Mesendoderm (in vitro differentiated cells): ENCODE data around the gene CARD10.

Source experiments
- DNase-seq: peaks from one replicate; pipeline ENCODE4 v3.0.0; 2013
- H2AK5ac ChIP-seq: 2 replicates; pipeline ENCODE4 v1.6.1; 2013; ENCODE audit warnings: low read length, inconsistent platforms
- H2BK120ac ChIP-seq: 2 replicates; pipeline ENCODE4 v1.6.1; 2013; ENCODE audit warnings: low read depth, mild to moderate bottlenecking, low read length, moderate library complexity, mixed read lengths
- H2BK15ac ChIP-seq: replicated peaks from 2 replicates; pipeline ENCODE4 v1.6.1; 2013; ENCODE audit warnings: low read depth, mild to moderate bottlenecking, moderate library complexity
- H2BK5ac ChIP-seq: 2 replicates; pipeline ENCODE4 v1.6.1; 2013; ENCODE audit warnings: low read length, inconsistent platforms
- H3K18ac ChIP-seq: 2 replicates; pipeline ENCODE4 v1.6.1; 2013; ENCODE audit warnings: mild to moderate bottlenecking, low read length, mixed read lengths
- H3K23ac ChIP-seq: one replicate; pipeline ENCODE4 v1.6.1; 2013; ENCODE audit warnings: low read length
- H3K27ac ChIP-seq: 2 replicates; pipeline ENCODE4 v1.5.1; 2013; ENCODE audit warnings: low read depth, mild to moderate bottlenecking, inconsistent platforms, low read length, moderate library complexity
- H3K27me3 ChIP-seq: 2 replicates; pipeline ENCODE4 v1.6.1; 2013; ENCODE audit warnings: low read length, control low read depth, mild to moderate bottlenecking, inconsistent platforms; ENCODE audit not compliant: insufficient read depth, poor library complexity
- H3K36me3 ChIP-seq: 2 replicates; pipeline ENCODE4 v1.6.1; 2013; ENCODE audit warnings: low read length, inconsistent platforms; ENCODE audit not compliant: control insufficient read depth, insufficient read depth
- H3K4ac ChIP-seq: one replicate; pipeline ENCODE4 v1.6.1; 2013; ENCODE audit warnings: low read depth, mild to moderate bottlenecking, low read length, moderate library complexity
- H3K4me1 ChIP-seq: 2 replicates; pipeline ENCODE4 v1.6.1; 2013; ENCODE audit warnings: low read depth, low read length, inconsistent platforms; ENCODE audit not compliant: control insufficient read depth
- H3K4me2 ChIP-seq: 2 replicates; pipeline ENCODE4 v1.6.1; 2013; ENCODE audit warnings: low read length
- H3K4me3 ChIP-seq: 2 replicates; pipeline ENCODE4 v1.5.1; 2013; ENCODE audit warnings: mild to moderate bottlenecking, low read length
- H3K56ac ChIP-seq: one replicate; pipeline ENCODE4 v1.6.1; 2013; ENCODE audit warnings: low read length
- H3K79me1 ChIP-seq: 2 replicates; pipeline ENCODE4 v1.6.1; 2013; ENCODE audit warnings: low read length, inconsistent platforms
- H3K79me2 ChIP-seq: 2 replicates; pipeline ENCODE4 v1.6.1; 2013; ENCODE audit warnings: mild to moderate bottlenecking, low read length; ENCODE audit not compliant: control insufficient read depth, insufficient read depth
- H3K9ac ChIP-seq: 2 replicates; pipeline ENCODE4 v1.6.1; 2013; ENCODE audit warnings: low read length, inconsistent platforms
- H4K5ac ChIP-seq: one replicate; pipeline ENCODE4 v1.6.1; 2013; ENCODE audit warnings: low read length
- H4K8ac ChIP-seq: one replicate; pipeline ENCODE4 v1.6.1; 2013; ENCODE audit warnings: low read depth, mild to moderate bottlenecking, control low read depth, low read length, moderate library complexity
- WGBS: extraction: QIAGEN DNeasy Blood & Tissue Kit; methylation state at CpG from one replicate; pipeline ENCODE4 v1.1.7; 2013; ENCODE audit warnings: low lambda C conversion rate, missing lambda C conversion rate; ENCODE audit not compliant: insufficient coverage; ENCODE audit errors: extremely low coverage; 5-methylcytosine and 5-hydroxymethylcytosine counted together

The CARD10 gene

GRCh38 chr22:37518509-37519267 lies 527 bp downstream of the CARD10 start:
- Histone ChIP-seq H3K36me3 (no peaks in the 10 kb centered on the region), H3K79me1 (no peaks in the 10 kb centered on the region), H3K4me2 (peak overlapping the region; percentile 91), H2AK5ac (no peak overlapping the region), H3K79me2 (no peaks in the 10 kb centered on the region), H3K4me3 (peak overlapping the region; percentile 51), H3K23ac (peak overlapping the region; percentile 45), H4K5ac (no peak overlapping the region), H2BK15ac (no peak overlapping the region), H3K4ac (no peak overlapping the region), H3K56ac (peak overlapping the region; percentile 95), H2BK120ac (no peak overlapping the region), H4K8ac (no peak overlapping the region), H2BK5ac (no peak overlapping the region), H3K27me3 (peaks cover 2% of the 10 kb centered on the region), H3K18ac (peak overlapping the region; percentile 63), H3K4me1 (no peaks in the 10 kb centered on the region), H3K27ac (no peak overlapping the region), H3K9ac (peak overlapping the region; percentile 76)
- DNase-seq: no peak
- no CpG with 5 or more reads among the region's 63 CpGs for WGBS

- Histone ChIP-seq H2BK15ac (no peak overlapping the region), H3K27me3 (peaks cover 2% of the 10 kb centered on the region), H4K8ac (no peak overlapping the region), H3K79me1 (no peaks in the 10 kb centered on the region), H3K18ac (no peak overlapping the region), H2AK5ac (no peak overlapping the region), H2BK120ac (no peak overlapping the region), H3K23ac (no peak overlapping the region), H3K4me1 (no peaks in the 10 kb centered on the region), H2BK5ac (no peak overlapping the region), H3K79me2 (no peaks in the 10 kb centered on the region), H3K9ac (no peak overlapping the region), H3K4me2 (no peak overlapping the region), H3K4ac (no peak overlapping the region), H3K27ac (no peak overlapping the region), H4K5ac (no peak overlapping the region), H3K36me3 (no peaks in the 10 kb centered on the region), H3K4me3 (no peak overlapping the region), H3K56ac (peak overlapping the region; percentile 3)
- no peak for DNase-seq
- WGBS: no CpG with 5 or more reads among the region's 15 CpGs
These were observed 1.3 kb downstream of the CARD10 start for GRCh38 chr22:37517826-37518450.

GRCh38 chr22:37516456-37516855 lies 2.8 kb downstream of the CARD10 start:
- Histone ChIP-seq H3K9ac (no peak overlapping the region), H2BK5ac (no peak overlapping the region), H3K27ac (no peak overlapping the region), H3K4ac (no peak overlapping the region), H3K27me3 (peaks cover 2% of the 10 kb centered on the region), H2AK5ac (no peak overlapping the region), H2BK15ac (no peak overlapping the region), H3K36me3 (no peaks in the 10 kb centered on the region), H3K23ac (no peak overlapping the region), H2BK120ac (no peak overlapping the region), H4K5ac (no peak overlapping the region), H3K56ac (no peak overlapping the region), H3K18ac (no peak overlapping the region), H3K4me1 (no peaks in the 10 kb centered on the region), H3K79me1 (no peaks in the 10 kb centered on the region), H3K4me3 (no peak overlapping the region), H3K4me2 (no peak overlapping the region), H3K79me2 (no peaks in the 10 kb centered on the region), H4K8ac (no peak overlapping the region)
- no CpG with 5 or more reads among the region's 1 CpG for WGBS
- DNase-seq: no peak

GRCh38 chr22:37515901-37516300 lies 3.3 kb downstream of the CARD10 start:
- Histone ChIP-seq H3K4me1 (no peaks in the 10 kb centered on the region), H3K79me1 (no peaks in the 10 kb centered on the region), H3K18ac (no peak overlapping the region), H3K79me2 (no peaks in the 10 kb centered on the region), H4K5ac (no peak overlapping the region), H3K56ac (no peak overlapping the region), H3K4me2 (no peak overlapping the region), H3K36me3 (no peaks in the 10 kb centered on the region), H2BK5ac (no peak overlapping the region), H2BK15ac (no peak overlapping the region), H3K27me3 (peaks cover 2% of the 10 kb centered on the region), H2BK120ac (no peak overlapping the region), H4K8ac (no peak overlapping the region), H3K23ac (no peak overlapping the region), H2AK5ac (no peak overlapping the region), H3K27ac (no peak overlapping the region), H3K4ac (no peak overlapping the region), H3K4me3 (no peak overlapping the region), H3K9ac (no peak overlapping the region)
- no peak for DNase-seq
- no CpG with 5 or more reads among the region's 23 CpGs for WGBS

GRCh38 chr22:37514526-37515051 lies 4.6 kb downstream of the CARD10 start:
- H3K27me3 ChIP-seq: peaks cover under 1% of the 10 kb centered on the region
- no peak overlapping the region for H3K4me2 ChIP-seq
- no peak overlapping the region for H3K27ac ChIP-seq
- no peak overlapping the region for H3K4me3 ChIP-seq
- H3K9ac ChIP-seq: no peak overlapping the region
- no peak overlapping the region for H3K56ac ChIP-seq
- WGBS: no CpG with 5 or more reads among the region's 15 CpGs
- no peaks in the 10 kb centered on the region for H3K4me1 ChIP-seq
- H3K23ac ChIP-seq: no peak overlapping the region
- no peaks in the 10 kb centered on the region for H3K79me2 ChIP-seq
- H2BK120ac ChIP-seq: no peak overlapping the region
- no peaks in the 10 kb centered on the region for H3K79me1 ChIP-seq
- no peak overlapping the region for H4K8ac ChIP-seq
- H2BK15ac ChIP-seq: no peak overlapping the region
- no peaks in the 10 kb centered on the region for H3K36me3 ChIP-seq
- no peak for DNase-seq
- no peak overlapping the region for H2AK5ac ChIP-seq
- H3K18ac ChIP-seq: no peak overlapping the region
- H3K4ac ChIP-seq: no peak overlapping the region
- no peak overlapping the region for H4K5ac ChIP-seq
- H2BK5ac ChIP-seq: no peak overlapping the region
